Esophagus muscularis mucosa (tissue), 4 donors: ENCODE data around the gene PSME4. TPM values are rescaled to one million over a fixed set of nuclear protein-coding genes. Genes with fewer than 3 reads are reported as not detected.
"Not testable (repeated sequence)": the region's sequence is repeated elsewhere in the genome, so short reads cannot be mapped to it uniquely, and the experiment has no call there.

Experiments used
- DNase-seq: peaks from one replicate; pipeline ENCODE4 v3.0.0-alpha.2; 2017; ENCODE audit errors: extremely low spot score
- H3K27ac ChIP-seq, 4 donors: fragments of 200-600 bp; sonication (generic); replicated peaks in 1 of 4; 1 replicate in 3 of 4; 2 replicates in 1 of 4; pipeline ENCODE4 v1.5.1; 2016 to 2019; ENCODE audit warnings: mild to moderate bottlenecking in 1 of 4
- H3K27me3 ChIP-seq, 4 donors: fragments of 200-600 bp; sonication (generic); one replicate each; pipeline versions ENCODE4 v1.5.1 to v1.6.0; 2016 to 2019
- H3K36me3 ChIP-seq, 4 donors: fragments of 200-600 bp; sonication (generic); one replicate each; pipeline ENCODE4 v1.5.1; 2016 to 2019
- H3K4me1 ChIP-seq, 4 donors: fragments of 200-600 bp; sonication (generic); one replicate each; pipeline ENCODE4 v1.5.1; 2016 to 2019
- H3K4me3 ChIP-seq, 4 donors: fragments of 200-600 bp; sonication (generic); 1 replicate in 2 of 4; 2 replicates in 2 of 4; pipeline ENCODE4 v1.5.1; 2016 to 2019; ENCODE audit warnings: mild to moderate bottlenecking in 4 of 4, moderate library complexity in 1 of 4
- H3K9me3 ChIP-seq, 4 donors: fragments of 200-600 bp; sonication (generic); 1 replicate in 3 of 4; 2 replicates in 1 of 4; pipeline ENCODE4 v1.5.1; 2016 to 2019
- EP300 ChIP-seq: sonication (generic); formaldehyde crosslinking; IDR thresholded peaks from one replicate; pipeline ENCODE4 v1.6.1; 2017; ENCODE audit warnings: antibody characterized with exemption
- POLR2A ChIP-seq: fragments of 450-650 bp; IDR thresholded peaks from one replicate; pipeline ENCODE4 v1.6.1; 2017; ENCODE audit warnings: antibody characterized with exemption, moderate library complexity, mild to moderate bottlenecking, low read depth
- POLR2AphosphoS5 ChIP-seq, 2 donors: sonication (generic); formaldehyde crosslinking; IDR thresholded peaks; one replicate each; pipeline ENCODE4 v1.6.1; 2017; ENCODE audit warnings: antibody characterized with exemption in 2 of 2
- WGBS: methylation state at CpG from one replicate; pipeline ENCODE4 v1.1.5; 2018; 5-methylcytosine and 5-hydroxymethylcytosine counted together
- intact Hi-C: fragments of 100-400 bp; cut with DNase I; formaldehyde crosslinking; loops from one replicate; pipeline ENCODE4 v1.15.1; 2023
- total RNA-seq, 4 donors: library from RNA; depleted of rRNA; stranded (reverse); fragments of >200 nt; gene quantifications; one replicate each; pipeline versions ENCODE4 v1.1.0 to v1.2.1, GENCODE V29; 2016
- TF ChIP-seq, protein P1 (sequence below), 3 experiments: fragments of 200-600 bp in 2 of 3; fragments of 450-650 bp in 1 of 3; sonication (generic) in 2 of 3; IDR thresholded peaks; one replicate each; pipeline ENCODE4 v1.5.1; 2017 to 2019; ENCODE audit warnings: antibody characterized with exemption in 3 of 3, mild to moderate bottlenecking in 2 of 3, moderate library complexity in 1 of 3

PSME4 gene
- total RNA-seq, 4 donors from 2014 or later: 47.5 to 65.8 (median 48.3) TPM

DNA sequence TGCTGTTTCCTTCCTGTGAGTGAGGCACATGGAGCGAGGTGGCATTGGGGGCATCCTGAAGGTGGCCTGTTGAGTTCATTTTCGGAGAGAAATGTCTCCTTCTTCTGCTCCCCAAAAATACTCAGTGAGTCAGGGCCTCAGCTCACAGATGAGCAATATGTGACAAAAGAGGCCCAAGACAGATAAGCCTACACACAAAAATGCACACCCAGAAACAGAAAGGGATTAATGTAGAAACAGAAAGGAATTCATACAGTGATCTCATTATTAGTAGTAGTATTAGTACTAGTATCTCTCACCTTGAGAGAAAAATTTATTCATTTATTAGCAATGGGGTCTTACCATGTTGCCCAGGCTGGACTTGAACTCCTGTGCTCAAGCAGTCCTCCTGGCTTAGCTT, 116.1 kb downstream of the PSME4 start:
- TF ChIP-seq POLR2AphosphoS5 (IDR thresholded peaks at IDR 0.05): no peak
- TF ChIP-seq, protein P1, sequence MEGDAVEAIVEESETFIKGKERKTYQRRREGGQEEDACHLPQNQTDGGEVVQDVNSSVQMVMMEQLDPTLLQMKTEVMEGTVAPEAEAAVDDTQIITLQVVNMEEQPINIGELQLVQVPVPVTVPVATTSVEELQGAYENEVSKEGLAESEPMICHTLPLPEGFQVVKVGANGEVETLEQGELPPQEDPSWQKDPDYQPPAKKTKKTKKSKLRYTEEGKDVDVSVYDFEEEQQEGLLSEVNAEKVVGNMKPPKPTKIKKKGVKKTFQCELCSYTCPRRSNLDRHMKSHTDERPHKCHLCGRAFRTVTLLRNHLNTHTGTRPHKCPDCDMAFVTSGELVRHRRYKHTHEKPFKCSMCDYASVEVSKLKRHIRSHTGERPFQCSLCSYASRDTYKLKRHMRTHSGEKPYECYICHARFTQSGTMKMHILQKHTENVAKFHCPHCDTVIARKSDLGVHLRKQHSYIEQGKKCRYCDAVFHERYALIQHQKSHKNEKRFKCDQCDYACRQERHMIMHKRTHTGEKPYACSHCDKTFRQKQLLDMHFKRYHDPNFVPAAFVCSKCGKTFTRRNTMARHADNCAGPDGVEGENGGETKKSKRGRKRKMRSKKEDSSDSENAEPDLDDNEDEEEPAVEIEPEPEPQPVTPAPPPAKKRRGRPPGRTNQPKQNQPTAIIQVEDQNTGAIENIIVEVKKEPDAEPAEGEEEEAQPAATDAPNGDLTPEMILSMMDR (IDR thresholded peaks at IDR 0.05): no peak
- TF ChIP-seq EP300: no peak
- TF ChIP-seq POLR2A: no peak
- H3K27me3 ChIP-seq: no peaks in the 10 kb centered on the region
- H3K36me3 ChIP-seq: peaks cover 6 to 21% (median 17%) of the 10 kb centered on the region in 4 donors
- peaks cover 0 to 20% (median 11%) of the 10 kb centered on the region in 4 donors for H3K4me1 ChIP-seq
- DNase-seq: no peak
- H3K4me3 ChIP-seq: no peak overlapping the region
- no peaks in the 10 kb centered on the region for H3K9me3 ChIP-seq
- no peak overlapping the region for H3K27ac ChIP-seq
- intact Hi-C loops: loop anchor here (5.0 kb wide), 1 partner anchor 32 kb away; no protein-coding TSS in a partner anchor
- WGBS: 96% methylated on average over 2 of the region's 2 CpGs

GRCh38 chr2:53852532-53852931, 118.3 kb downstream of the PSME4 start:
- intact Hi-C loops: no loop called here
- DNase-seq: no peak
- 98% methylated on average over 4 of the region's 4 CpGs for WGBS
- peaks cover 6 to 22% (median 17%) of the 10 kb centered on the region in 4 donors for H3K36me3 ChIP-seq
- H3K27ac ChIP-seq: no peak overlapping the region
- H3K9me3 ChIP-seq: no peaks in the 10 kb centered on the region
- H3K4me1 ChIP-seq: peaks cover 0 to 13% (median 4%) of the 10 kb centered on the region in 4 donors
- TF ChIP-seq, protein P1 (IDR thresholded peaks at IDR 0.05): no peak
- TF ChIP-seq POLR2AphosphoS5 (IDR thresholded peaks at IDR 0.05) (no peak), POLR2A (no peak), EP300 (no peak)
- no peak overlapping the region for H3K4me3 ChIP-seq
- H3K27me3 ChIP-seq: no peaks in the 10 kb centered on the region

DNA sequence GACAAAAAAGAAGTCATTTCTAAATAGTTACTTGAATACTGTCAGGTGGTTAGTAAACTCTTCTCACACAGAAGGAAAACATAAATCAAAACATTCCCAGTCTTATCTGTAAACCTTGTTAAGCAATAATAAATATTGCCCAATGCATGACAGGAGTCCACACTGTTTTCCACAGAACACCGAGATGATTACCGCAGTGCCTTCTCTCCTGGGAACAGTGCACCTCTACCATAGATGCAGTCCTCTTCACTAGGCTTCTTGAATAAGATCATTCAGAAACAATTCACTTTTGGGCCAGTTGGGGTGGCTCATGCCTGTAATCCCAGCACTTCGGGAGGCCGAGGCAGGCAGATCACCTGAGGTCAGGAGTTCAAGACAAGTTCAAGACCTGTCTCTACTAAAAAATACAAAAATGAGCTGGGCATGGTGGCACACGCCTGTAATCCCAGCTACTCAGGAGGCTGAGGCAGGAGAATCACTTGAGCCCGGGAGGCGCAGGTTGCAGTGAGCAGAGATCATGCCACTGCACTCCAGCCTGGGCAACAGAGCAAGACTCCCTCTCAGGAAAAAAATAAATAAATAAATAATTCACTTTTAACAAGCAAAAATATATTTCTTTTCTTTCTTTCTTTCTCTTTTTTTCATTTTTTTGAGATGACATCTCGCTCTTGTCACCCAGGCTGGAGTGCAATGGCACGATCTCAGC, 119.6 kb downstream of the PSME4 start:
- intact Hi-C loops, H3K27me3 ChIP-seq, DNase-seq, H3K4me3 ChIP-seq, H3K9me3 ChIP-seq, H3K27ac ChIP-seq: not testable (repeated sequence)
- peaks cover 0 to 11% (median 4%) of the 10 kb centered on the region in 4 donors for H3K4me1 ChIP-seq
- 95% methylated on average over 9 of the region's 9 CpGs for WGBS
- peaks cover 6 to 22% (median 17%) of the 10 kb centered on the region in 4 donors for H3K36me3 ChIP-seq

GRCh38 chr2:53848062-53848461, 122.7 kb downstream of the PSME4 start:
- no peak for DNase-seq
- no peak overlapping the region for H3K4me3 ChIP-seq
- peaks cover 0 to 6% (median 1%) of the 10 kb centered on the region in 4 donors for H3K36me3 ChIP-seq
- H3K9me3 ChIP-seq: no peaks in the 10 kb centered on the region
- intact Hi-C loops: no loop called here
- no peak overlapping the region for H3K27ac ChIP-seq
- H3K27me3 ChIP-seq: no peaks in the 10 kb centered on the region
- WGBS: 97% methylated on average over 2 of the region's 2 CpGs
- TF ChIP-seq EP300: no peak
- TF ChIP-seq POLR2A: no peak
- no peak for TF ChIP-seq POLR2AphosphoS5 (IDR thresholded peaks at IDR 0.05)
- TF ChIP-seq, protein P1 (IDR thresholded peaks at IDR 0.05): no peak
- no peaks in the 10 kb centered on the region for H3K4me1 ChIP-seq

- H3K27ac ChIP-seq: no peak overlapping the region
- intact Hi-C loops: no loop called here
- peaks cover 0 to 6% (median 0%) of the 10 kb centered on the region in 4 donors for H3K9me3 ChIP-seq
- no peak for TF ChIP-seq POLR2A
- TF ChIP-seq, protein P1 (IDR thresholded peaks at IDR 0.05): no peak
- no peak for TF ChIP-seq EP300
- no peaks in the 10 kb centered on the region for H3K4me1 ChIP-seq
- H3K27me3 ChIP-seq: no peaks in the 10 kb centered on the region
- H3K4me3 ChIP-seq: no peak overlapping the region
- no peak for DNase-seq
- no peaks in the 10 kb centered on the region for H3K36me3 ChIP-seq
- WGBS: 71% methylated on average over 2 of the region's 2 CpGs
These were observed 127.2 kb downstream of the PSME4 start for GRCh38 chr2:53843595-53843994.
